ENCODE data around the gene PEX3.
"Not testable (repeated sequence)": the region's sequence is repeated elsewhere in the genome, so short reads cannot be mapped to it uniquely, and the experiment has no call there.

The PEX3 gene

GRCh38 chr6:143506199-143506598 is 55.6 kb downstream of the PEX3 start:
- H3K27ac Mint-ChIP-seq, result no peak overlapping the region
- H3K4me3 Mint-ChIP-seq, result no peak overlapping the region
- H3K27me3 Mint-ChIP-seq (ENCODE audit: low read depth), result no peaks in the 10 kb centered on the region
- H3K4me1 Mint-ChIP-seq, result peaks cover 18% of the 10 kb centered on the region
- H3K9me3 Mint-ChIP-seq, result no peaks in the 10 kb centered on the region
- TF ChIP-seq CTCF (IDR thresholded peaks at IDR 0.05; ENCODE audit: unreplicated experiment in 3 of 3), result no peak
- H3K36me3 Mint-ChIP-seq (ENCODE audit: low read depth), result peaks cover 45% of the 10 kb centered on the region

GRCh38 chr6:143506620-143507019 is 56.0 kb downstream of the PEX3 start:
- Mint-ChIP-seq H3K9me3 (no peaks in the 10 kb centered on the region), H3K27me3 (ENCODE audit: low read depth) (no peaks in the 10 kb centered on the region), H3K36me3 (ENCODE audit: low read depth) (peaks cover 41% of the 10 kb centered on the region), H3K27ac (no peak overlapping the region), H3K4me3 (no peak overlapping the region), H3K4me1 (peaks cover 18% of the 10 kb centered on the region)
- TF ChIP-seq CTCF (IDR thresholded peaks at IDR 0.05; ENCODE audit: unreplicated experiment in 3 of 3), result no peak

GRCh38 chr6:143507358-143508145 is 56.9 kb downstream of the PEX3 start:
- Mint-ChIP-seq H3K9me3 (no peaks in the 10 kb centered on the region), H3K4me1 (peaks cover 18% of the 10 kb centered on the region), H3K27me3 (ENCODE audit: low read depth) (no peaks in the 10 kb centered on the region), H3K27ac (no peak overlapping the region), H3K4me3 (no peak overlapping the region), H3K36me3 (ENCODE audit: low read depth) (peaks cover 39% of the 10 kb centered on the region)
- TF ChIP-seq CTCF (IDR thresholded peaks at IDR 0.05; ENCODE audit: unreplicated experiment in 3 of 3), result no peak

GRCh38 chr6:143510326-143510725 is 59.7 kb downstream of the PEX3 start:
- H3K36me3 Mint-ChIP-seq (ENCODE audit: low read depth), result peaks cover 38% of the 10 kb centered on the region
- H3K4me3 Mint-ChIP-seq, result peak overlapping the region; percentile 94 to 95 (median 94)
- H3K27me3 Mint-ChIP-seq (ENCODE audit: low read depth); H3K9me3 Mint-ChIP-seq: not testable (repeated sequence)
- peak overlapping the region in 1 of 3 experiments; percentile 97 for H3K27ac Mint-ChIP-seq
- H3K4me1 Mint-ChIP-seq, result peaks cover 35% of the 10 kb centered on the region

DNA sequence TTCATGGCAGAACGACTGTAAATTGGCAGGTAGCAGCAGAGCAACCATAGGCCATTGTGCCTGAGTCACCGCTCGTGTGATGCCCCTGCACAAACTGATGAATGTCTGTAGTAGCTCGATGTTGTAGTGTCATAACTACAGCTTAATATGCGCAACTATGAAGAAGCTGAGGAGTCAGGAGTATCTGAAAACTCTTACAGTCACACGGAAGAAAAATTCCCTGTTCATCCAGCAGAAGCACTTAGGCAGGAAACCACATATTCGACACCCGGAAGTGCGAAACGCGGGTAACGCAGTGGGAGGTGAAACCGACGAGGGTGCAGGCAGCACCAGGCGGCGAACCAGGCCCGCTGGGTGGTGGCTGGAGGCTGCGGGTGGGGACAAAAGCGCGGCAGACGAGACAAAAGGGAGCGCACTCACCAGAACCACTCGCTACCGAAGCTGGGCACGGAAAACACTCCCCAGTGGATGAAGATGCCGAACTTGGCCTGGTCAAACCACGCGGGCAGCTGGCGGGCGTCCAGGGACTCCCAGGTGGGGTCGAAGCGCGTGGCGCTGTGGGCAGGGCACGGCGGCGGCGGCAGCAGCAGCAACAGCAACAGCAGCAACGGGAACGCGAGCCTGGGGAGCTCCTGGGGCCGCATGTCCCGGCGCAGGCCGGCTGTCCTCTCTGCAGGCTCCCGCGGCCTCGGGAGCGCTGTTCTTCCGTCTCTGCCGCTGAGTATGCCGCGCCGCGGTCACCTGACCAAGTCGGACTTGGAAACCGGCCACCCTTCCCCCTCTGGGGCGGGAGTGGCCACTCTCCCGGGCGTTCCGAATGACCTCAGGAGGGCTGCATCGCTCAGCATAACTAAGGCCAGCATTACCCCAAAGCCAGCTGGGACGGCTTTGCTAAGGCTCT is 60.6 kb downstream of the PEX3 start, which contains the start of gene FUCA2:
FUCA2 (minus strand) TSS at position 730 of the 901 bp plus-strand sequence; CDS start at position 644, 86 bp downstream.
- no peaks in the 10 kb centered on the region for H3K9me3 Mint-ChIP-seq
- H3K27me3 Mint-ChIP-seq (ENCODE audit: low read depth), result peaks cover 12% of the 10 kb centered on the region
- H3K4me3 Mint-ChIP-seq, result peak within 1 kb of the TSS; percentile 94 to 95 (median 94)
- H3K36me3 Mint-ChIP-seq (ENCODE audit: low read depth), result peaks cover 28% of the 10 kb centered on the region
- peak within 1 kb of the TSS; percentile 96 to 97 (median 97) for H3K27ac Mint-ChIP-seq
- TF ChIP-seq CTCF (IDR thresholded peaks at IDR 0.05; ENCODE audit: unreplicated experiment in 3 of 3), result no peak
- H3K4me1 Mint-ChIP-seq, result peaks cover 36% of the 10 kb centered on the region

DNA sequence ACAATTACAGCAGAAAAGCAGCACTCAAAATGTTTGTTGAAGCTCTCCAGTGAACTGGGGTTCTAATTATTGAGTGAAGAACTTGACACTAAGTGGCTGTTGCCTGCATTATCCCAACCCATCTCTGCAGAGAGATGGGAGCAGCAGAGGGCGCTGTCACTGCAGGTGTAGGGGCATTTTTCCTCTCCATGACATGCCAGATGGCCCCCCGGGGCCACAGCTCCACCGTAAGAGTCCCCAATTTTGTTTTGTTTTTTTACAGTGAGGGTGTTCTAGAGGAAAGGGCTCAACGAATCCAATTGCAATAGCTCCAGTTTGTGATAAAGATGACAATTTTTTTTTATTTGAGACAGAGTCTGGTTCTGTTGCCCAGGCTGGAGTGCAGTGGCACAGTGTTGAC is 62.8 kb downstream of the PEX3 start:
- Mint-ChIP-seq H3K27me3 (ENCODE audit: low read depth) (peaks cover 12% of the 10 kb centered on the region), H3K27ac (peak overlapping the region; percentile 55 to 91 (median 74)), H3K9me3 (no peaks in the 10 kb centered on the region), H3K4me1 (peaks cover 36% of the 10 kb centered on the region), H3K36me3 (ENCODE audit: low read depth) (peaks cover 7% of the 10 kb centered on the region), H3K4me3 (peak overlapping the region; percentile 56 to 82 (median 81))
- TF ChIP-seq CTCF (IDR thresholded peaks at IDR 0.05; ENCODE audit: unreplicated experiment in 3 of 3), result no peak
